ENCODE results near the gene FSTL4. TPM values are rescaled to one million over a fixed set of nuclear protein-coding genes. Genes with fewer than 3 reads are reported as not detected.

FSTL4 gene
- total RNA-seq, 2 donors from 2014 or later: 4.4 to 5.5 TPM

- 83 to 84% methylated on average over 7 of the region's 7 CpGs for WGBS, 2 experiments (ENCODE audit: insufficient coverage in 1 of 2, insufficient read length in 1 of 2)
- no peak overlapping the region for H3K27ac Mint-ChIP-seq
- H3K9me3 Mint-ChIP-seq: no peaks in the 10 kb centered on the region
- TF ChIP-seq CTCF (conservative IDR thresholded peaks at IDR 0.05): peak; percentile 68
- H3K4me3 Mint-ChIP-seq: no peak overlapping the region
- peak; percentile 70 for DNase-seq
- no peaks in the 10 kb centered on the region for H3K27me3 ChIP-seq (ENCODE audit: control insufficient read depth, insufficient read depth, low read length, poor library complexity, severe bottlenecking)
- H3K27ac ChIP-seq (ENCODE audit: low read depth, low read length): no peak overlapping the region
- no peaks in the 10 kb centered on the region for H3K36me3 Mint-ChIP-seq (ENCODE audit: low read depth)
- H3K9ac ChIP-seq (ENCODE audit: extremely low read depth, low read length, poor library complexity, severe bottlenecking): no peak overlapping the region
- no peak overlapping the region for H3K4me3 ChIP-seq (ENCODE audit: low read length)
- peaks cover 11% of the 10 kb centered on the region for H3K4me1 Mint-ChIP-seq
- H3K36me3 ChIP-seq (ENCODE audit: control insufficient read depth, insufficient read depth, low read length): no peaks in the 10 kb centered on the region
- no peaks in the 10 kb centered on the region for H3K9me3 ChIP-seq (ENCODE audit: control insufficient read depth, low read length)
- H3K27me3 Mint-ChIP-seq (ENCODE audit: insufficient read depth): no peaks in the 10 kb centered on the region
- no peaks in the 10 kb centered on the region for H3K4me1 ChIP-seq (ENCODE audit: control insufficient read depth, insufficient read depth, low read length)
Measured at GRCh38 chr5:133404724-133405123, 207.6 kb downstream of the FSTL4 start.

GRCh38 chr5:133403741-133404364, 208.5 kb downstream of the FSTL4 start:
- TF ChIP-seq CTCF (conservative IDR thresholded peaks at IDR 0.05): no peak
- H3K9me3 Mint-ChIP-seq: no peaks in the 10 kb centered on the region
- 90 to 92% methylated on average over 3 to 5 of the region's 5 CpGs for WGBS, 2 experiments (ENCODE audit: insufficient coverage in 1 of 2, insufficient read length in 1 of 2)
- H3K9me3 ChIP-seq (ENCODE audit: control insufficient read depth, low read length): no peaks in the 10 kb centered on the region
- no peaks in the 10 kb centered on the region for H3K4me1 ChIP-seq (ENCODE audit: control insufficient read depth, insufficient read depth, low read length)
- no peaks in the 10 kb centered on the region for H3K27me3 Mint-ChIP-seq (ENCODE audit: insufficient read depth)
- H3K27ac Mint-ChIP-seq: no peak overlapping the region
- H3K27ac ChIP-seq (ENCODE audit: low read depth, low read length): no peak overlapping the region
- H3K36me3 ChIP-seq (ENCODE audit: control insufficient read depth, insufficient read depth, low read length): no peaks in the 10 kb centered on the region
- no peaks in the 10 kb centered on the region for H3K27me3 ChIP-seq (ENCODE audit: control insufficient read depth, insufficient read depth, low read length, poor library complexity, severe bottlenecking)
- H3K36me3 Mint-ChIP-seq (ENCODE audit: low read depth): no peaks in the 10 kb centered on the region
- no peak for DNase-seq
- H3K4me1 Mint-ChIP-seq: peaks cover 11% of the 10 kb centered on the region
- H3K4me3 ChIP-seq (ENCODE audit: low read length): no peak overlapping the region
- H3K4me3 Mint-ChIP-seq: no peak overlapping the region
- no peak overlapping the region for H3K9ac ChIP-seq (ENCODE audit: extremely low read depth, low read length, poor library complexity, severe bottlenecking)

GRCh38 chr5:133402775-133403174, 209.6 kb downstream of the FSTL4 start:
- DNase-seq: peak; percentile 29

More at GRCh38 chr5:133402775-133403174, 209.6 kb downstream of the FSTL4 start:
- Mint-ChIP-seq H3K4me3 (no peak overlapping the region), H3K27ac (no peak overlapping the region), H3K36me3 (ENCODE audit: low read depth) (no peaks in the 10 kb centered on the region), H3K27me3 (ENCODE audit: insufficient read depth) (no peaks in the 10 kb centered on the region), H3K9me3 (no peaks in the 10 kb centered on the region), H3K4me1 (peaks cover 6% of the 10 kb centered on the region)
- Histone ChIP-seq H3K9me3 (ENCODE audit: control insufficient read depth, low read length) (no peaks in the 10 kb centered on the region), H3K4me1 (ENCODE audit: control insufficient read depth, insufficient read depth, low read length) (no peaks in the 10 kb centered on the region), H3K36me3 (ENCODE audit: control insufficient read depth, insufficient read depth, low read length) (no peaks in the 10 kb centered on the region), H3K9ac (ENCODE audit: extremely low read depth, low read length, poor library complexity, severe bottlenecking) (no peak overlapping the region), H3K27ac (ENCODE audit: low read depth, low read length) (no peak overlapping the region), H3K27me3 (ENCODE audit: control insufficient read depth, insufficient read depth, low read length, poor library complexity, severe bottlenecking) (no peaks in the 10 kb centered on the region), H3K4me3 (ENCODE audit: low read length) (no peak overlapping the region)
- WGBS, 2 experiments (ENCODE audit: insufficient coverage in 1 of 2, insufficient read length in 1 of 2): 70 to 89% methylated on average over 6 to 12 of the region's 12 CpGs
- no peak for TF ChIP-seq CTCF (conservative IDR thresholded peaks at IDR 0.05)
